Measurements from ENCODE around the gene PCBP3.
A peak's percentile ranks its signal among the peaks of the same experiment; 100 is the strongest.
"Not testable (repeated sequence)": the region's sequence is repeated elsewhere in the genome, so short reads cannot be mapped to it uniquely, and the experiment has no call there.

Gene PCBP3

GRCh38 chr21:45709173-45709572 lies 65.6 kb downstream of the PCBP3 start:
- no peak for TF ChIP-seq POLR2AphosphoS5 (IDR thresholded peaks at IDR 0.05; ENCODE audit: low read depth)
- H3K4me3 ChIP-seq (replicated peaks; ENCODE audit: insufficient read depth, low read length), result no peak overlapping the region
- H3K27me3 ChIP-seq (ENCODE audit: insufficient read depth, poor library complexity, severe bottlenecking), result no peaks in the 10 kb centered on the region
- DNase-seq (ENCODE audit: low read depth in 1 of 2, low spot score in 1 of 2), result peak; percentile 42 to 49
- H3K27ac ChIP-seq (replicated peaks), result 0 out of 2 replicates have a peak overlapping the region, but pooled peaks have one; percentile 16

- H3K27ac ChIP-seq (replicated peaks), result no peak overlapping the region
- no peaks in the 10 kb centered on the region for H3K27me3 ChIP-seq (ENCODE audit: insufficient read depth, poor library complexity, severe bottlenecking)
- DNase-seq (ENCODE audit: low read depth in 1 of 2, low spot score in 1 of 2), result no peak
- no peak overlapping the region for H3K4me3 ChIP-seq (replicated peaks; ENCODE audit: insufficient read depth, low read length)
- TF ChIP-seq POLR2AphosphoS5 (IDR thresholded peaks at IDR 0.05; ENCODE audit: low read depth) (no peak), GABPA (IDR thresholded peaks at IDR 0.05; ENCODE audit: low read depth) (no peak), REST (IDR thresholded peaks at IDR 0.05; ENCODE audit: insufficient replicate concordance, low read depth) (no peak), SPI1 (IDR thresholded peaks at IDR 0.05; ENCODE audit: borderline replicate concordance, low read depth) (no peak)
- TF ChIP-seq, protein P1, sequence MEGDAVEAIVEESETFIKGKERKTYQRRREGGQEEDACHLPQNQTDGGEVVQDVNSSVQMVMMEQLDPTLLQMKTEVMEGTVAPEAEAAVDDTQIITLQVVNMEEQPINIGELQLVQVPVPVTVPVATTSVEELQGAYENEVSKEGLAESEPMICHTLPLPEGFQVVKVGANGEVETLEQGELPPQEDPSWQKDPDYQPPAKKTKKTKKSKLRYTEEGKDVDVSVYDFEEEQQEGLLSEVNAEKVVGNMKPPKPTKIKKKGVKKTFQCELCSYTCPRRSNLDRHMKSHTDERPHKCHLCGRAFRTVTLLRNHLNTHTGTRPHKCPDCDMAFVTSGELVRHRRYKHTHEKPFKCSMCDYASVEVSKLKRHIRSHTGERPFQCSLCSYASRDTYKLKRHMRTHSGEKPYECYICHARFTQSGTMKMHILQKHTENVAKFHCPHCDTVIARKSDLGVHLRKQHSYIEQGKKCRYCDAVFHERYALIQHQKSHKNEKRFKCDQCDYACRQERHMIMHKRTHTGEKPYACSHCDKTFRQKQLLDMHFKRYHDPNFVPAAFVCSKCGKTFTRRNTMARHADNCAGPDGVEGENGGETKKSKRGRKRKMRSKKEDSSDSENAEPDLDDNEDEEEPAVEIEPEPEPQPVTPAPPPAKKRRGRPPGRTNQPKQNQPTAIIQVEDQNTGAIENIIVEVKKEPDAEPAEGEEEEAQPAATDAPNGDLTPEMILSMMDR (IDR thresholded peaks at IDR 0.05; ENCODE audit: insufficient read depth, low read length), result no peak
These were observed 66.3 kb downstream of the PCBP3 start for GRCh38 chr21:45709696-45710268.

GRCh38 chr21:45710306-45710705 lies 66.8 kb downstream of the PCBP3 start:
- not testable (repeated sequence) for H3K27ac ChIP-seq (replicated peaks); H3K27me3 ChIP-seq (ENCODE audit: insufficient read depth, poor library complexity, severe bottlenecking); H3K4me3 ChIP-seq (replicated peaks; ENCODE audit: insufficient read depth, low read length); DNase-seq (ENCODE audit: low read depth in 1 of 2, low spot score in 1 of 2)

DNA sequence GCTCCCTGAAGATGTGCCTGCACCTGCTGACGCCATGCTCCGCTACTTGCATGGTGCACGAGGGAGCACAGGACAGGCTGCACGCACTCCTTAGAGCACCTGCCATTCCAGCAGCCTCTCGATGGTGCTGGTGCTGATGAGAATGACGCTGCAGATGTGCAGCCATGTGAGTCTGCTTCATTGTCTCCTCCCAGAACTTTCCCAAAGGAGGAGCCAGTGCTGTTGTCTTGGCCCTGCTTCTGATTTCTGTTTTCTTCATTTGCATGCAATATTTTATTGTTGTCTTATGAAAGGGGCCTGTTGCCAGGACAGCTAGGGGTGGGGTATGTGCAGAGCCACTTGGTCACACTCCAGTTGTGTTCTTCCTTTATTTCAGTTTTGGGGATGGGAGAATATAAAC lies 70.1 kb downstream of the PCBP3 start:
- Histone ChIP-seq H3K27ac (replicated peaks) (no peak overlapping the region), H3K27me3 (ENCODE audit: insufficient read depth, poor library complexity, severe bottlenecking) (peaks cover under 1% of the 10 kb centered on the region), H3K4me3 (replicated peaks; ENCODE audit: insufficient read depth, low read length) (no peak overlapping the region)
- TF ChIP-seq POLR2AphosphoS5 (IDR thresholded peaks at IDR 0.05; ENCODE audit: low read depth) (no peak), SPI1 (IDR thresholded peaks at IDR 0.05; ENCODE audit: borderline replicate concordance, low read depth) (no peak), REST (IDR thresholded peaks at IDR 0.05; ENCODE audit: insufficient replicate concordance, low read depth) (no peak), GABPA (IDR thresholded peaks at IDR 0.05; ENCODE audit: low read depth) (no peak)
- TF ChIP-seq, protein P1 (IDR thresholded peaks at IDR 0.05; ENCODE audit: insufficient read depth, low read length), result no peak
- DNase-seq (ENCODE audit: low read depth in 1 of 2, low spot score in 1 of 2), result no peak

DNA sequence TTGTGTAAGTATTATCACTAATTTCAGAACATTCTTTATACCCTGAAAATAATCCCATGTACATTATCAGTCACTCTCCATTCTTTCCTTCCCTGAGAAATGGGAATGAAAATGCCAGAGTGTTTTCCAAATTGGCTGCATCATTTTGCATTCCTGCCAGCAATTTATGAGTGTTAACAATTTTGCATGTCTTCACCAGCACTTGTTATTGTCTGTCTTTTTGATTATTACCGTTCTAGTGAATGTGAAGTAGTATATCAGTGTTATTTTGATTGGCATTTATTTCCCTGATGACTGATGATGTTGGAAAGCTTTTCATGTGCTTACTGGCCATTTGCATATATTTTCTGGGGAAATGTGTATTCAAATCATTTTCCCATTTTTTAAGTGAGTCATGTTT lies 71.9 kb downstream of the PCBP3 start:
- Histone ChIP-seq H3K27ac (replicated peaks) (no peak overlapping the region), H3K27me3 (ENCODE audit: insufficient read depth, poor library complexity, severe bottlenecking) (peaks cover 2% of the 10 kb centered on the region), H3K4me3 (replicated peaks; ENCODE audit: insufficient read depth, low read length) (no peak overlapping the region)
- no peak for DNase-seq (ENCODE audit: low read depth in 1 of 2, low spot score in 1 of 2)
- TF ChIP-seq POLR2AphosphoS5 (IDR thresholded peaks at IDR 0.05; ENCODE audit: low read depth) (no peak), REST (IDR thresholded peaks at IDR 0.05; ENCODE audit: insufficient replicate concordance, low read depth) (no peak), GABPA (IDR thresholded peaks at IDR 0.05; ENCODE audit: low read depth) (no peak), SPI1 (IDR thresholded peaks at IDR 0.05; ENCODE audit: borderline replicate concordance, low read depth) (no peak)
- TF ChIP-seq, protein P1 (IDR thresholded peaks at IDR 0.05; ENCODE audit: insufficient read depth, low read length), result no peak
